A549 (cell line): ENCODE results near the gene BBLN. TPM values are rescaled to one million over a fixed set of nuclear protein-coding genes. Genes with fewer than 3 reads are reported as not detected.

Experiments
- ATAC-seq, 2 experiments: fragments of 200-7000 bp in 1 of 2; fragments of >200 bp in 1 of 2; cut with Nextera tagmentation in 1 of 2; cut with Tn5 transposase in 1 of 2; 3 replicates each; pipeline versions ENCODE4 v1.8.0 to v1.9.1; 2018 to 2020; ENCODE audit warnings: mild to moderate bottlenecking in 1 of 2, moderate library complexity in 1 of 2
- CTCF ChIA-PET: fragments of 300-600 bp; sonication (Branson Sonifier 250); formaldehyde crosslinking; extraction: SDS; loops from one replicate; lab custom pipeline; 2021; ENCODE audit warnings: antibody characterized with exemption, inconsistent platforms; lab: Yijun Ruan, JAX
- POLR2A ChIA-PET: fragments of 350-600 bp; formaldehyde crosslinking; extraction: SDS; loops from one replicate; lab custom pipeline; 2021; ENCODE audit warnings: antibody characterized with exemption, inconsistent platforms; lab: Yijun Ruan, JAX
- DNase-seq, 2 experiments: peaks; one replicate each; pipeline versions ENCODE4 v3.0.0 to v3.0.0-alpha.2; 2011 to 2016; ENCODE audit warnings: low read depth in 1 of 2, low spot score in 1 of 2
- FAIRE-seq: peaks from 2 replicates; lab custom pipeline; 2011; peaks lifted over from hg19 to GRCh38; lab: Jason Lieb, UNC
- H3K27ac ChIP-seq, 2 experiments: fragments of >200 bp; sonication (Bioruptor Twin); formaldehyde crosslinking; 3 replicates each; pipeline ENCODE4 v1.5.1; 2016 to 2017
- H3K4me1 ChIP-seq: fragments of >200 bp; sonication (Bioruptor Twin); formaldehyde crosslinking; 3 replicates; pipeline ENCODE4 v1.6.1; 2016
- H3K4me2 ChIP-seq: fragments of >200 bp; sonication (Bioruptor Twin); formaldehyde crosslinking; 3 replicates; pipeline ENCODE4 v1.6.1; 2016
- H3K4me3 ChIP-seq: fragments of >200 bp; sonication (Bioruptor Twin); formaldehyde crosslinking; 3 replicates; pipeline ENCODE4 v1.5.1; 2016
- H3K9me3 ChIP-seq: fragments of >200 bp; sonication (Bioruptor Twin); formaldehyde crosslinking; 3 replicates; pipeline ENCODE4 v1.6.1; 2016
- ATOH8 ChIP-seq: fragments of 250-450 bp; sonication (Bioruptor Pico); IDR thresholded peaks from 2 replicates; pipeline ENCODE4 v1.5.0; 2020; ENCODE audit warnings: low read depth, mild to moderate bottlenecking, moderate library complexity
- BHLHE40 ChIP-seq: IDR thresholded peaks from 2 replicates; pipeline ENCODE4 v1.6.1; 2012; ENCODE audit warnings: low read depth, low read length, inconsistent platforms
- CEBPB ChIP-seq, 2 experiments: fragments of >200 bp in 1 of 2; sonication (Bioruptor Twin) in 1 of 2; formaldehyde crosslinking in 1 of 2; IDR thresholded peaks; 2 replicates each; pipeline ENCODE4 v1.6.1; 2012 to 2016
- CHD2 ChIP-seq: fragments of 150-350 bp; IDR thresholded peaks from 2 replicates; pipeline ENCODE4 v1.6.1; 2014; ENCODE audit warnings: low read length; ENCODE audit not compliant: partially characterized antibody
- FOSL2 ChIP-seq, 2 experiments: fragments of 450-650 bp in 1 of 2; fragments of >200 bp in 1 of 2; sonication (Bioruptor Twin) in 1 of 2; formaldehyde crosslinking; IDR thresholded peaks; 2 replicates each; pipeline versions ENCODE4 v1.5.0 to v1.6.1; 2016 to 2020; ENCODE audit warnings: mild to moderate bottlenecking in 1 of 2, moderate library complexity in 1 of 2
- FOXS1 ChIP-seq: fragments of 250-450 bp; sonication (Bioruptor Pico); IDR thresholded peaks from 2 replicates; pipeline ENCODE4 v1.5.0; 2020; ENCODE audit warnings: mild to moderate bottlenecking, moderate library complexity
- HDAC2 ChIP-seq: fragments of 200-600 bp; sonication (generic); IDR thresholded peaks from 2 replicates; pipeline ENCODE4 v1.6.1; 2016
- HMGXB4 ChIP-seq: fragments of 250-450 bp; sonication (Bioruptor Pico); IDR thresholded peaks from 2 replicates; pipeline ENCODE4 v1.5.0; 2021; ENCODE audit warnings: mild to moderate bottlenecking, moderate library complexity, borderline replicate concordance
- HOXA7 ChIP-seq: fragments of 250-450 bp; sonication (Bioruptor Pico); IDR thresholded peaks from 2 replicates; pipeline ENCODE4 v1.5.0; 2020; ENCODE audit warnings: mild to moderate bottlenecking, moderate library complexity
- HOXB13 ChIP-seq: fragments of 250-450 bp; sonication (Bioruptor Pico); IDR thresholded peaks from 2 replicates; pipeline ENCODE4 v1.5.0; 2020; ENCODE audit warnings: low read depth, mild to moderate bottlenecking, moderate library complexity
- JUN ChIP-seq, 2 experiments: fragments of >200 bp; sonication (Bioruptor Twin); formaldehyde crosslinking; IDR thresholded peaks; 2 replicates in 1 of 2; 3 replicates in 1 of 2; pipeline ENCODE4 v1.6.1; 2016 to 2017
- JUNB ChIP-seq: fragments of >200 bp; sonication (Bioruptor Twin); formaldehyde crosslinking; IDR thresholded peaks from 2 replicates; pipeline ENCODE4 v1.6.1; 2016
- MAZ ChIP-seq: fragments of 150-350 bp; IDR thresholded peaks from 2 replicates; pipeline ENCODE4 v1.6.1; 2014; ENCODE audit warnings: antibody characterized with exemption, low read depth, low read length, borderline replicate concordance
- RARB ChIP-seq: fragments of 250-450 bp; sonication (Bioruptor Pico); IDR thresholded peaks from 2 replicates; pipeline ENCODE4 v1.8.0; 2021; ENCODE audit warnings: mild to moderate bottlenecking, moderate library complexity
- ZFP36 ChIP-seq: fragments of 450-650 bp; IDR thresholded peaks from 2 replicates; pipeline ENCODE4 v1.6.1; 2014; ENCODE audit warnings: borderline replicate concordance; ENCODE audit not compliant: partially characterized antibody
- ZNF302 ChIP-seq: fragments of 250-450 bp; sonication (Bioruptor Pico); IDR thresholded peaks from 2 replicates; pipeline ENCODE4 v1.9.0; 2021; ENCODE audit warnings: inconsistent platforms, mild to moderate bottlenecking, moderate library complexity
- ZSCAN20 ChIP-seq: fragments of 250-450 bp; sonication (Bioruptor Pico); IDR thresholded peaks from 2 replicates; pipeline ENCODE4 v1.8.0; 2022; ENCODE audit warnings: mild to moderate bottlenecking, moderate library complexity
- WGBS: methylation state at CpG from one replicate; pipeline ENCODE4 v1.1.6; 2017; ENCODE audit errors: missing lambda C conversion rate; 5-methylcytosine and 5-hydroxymethylcytosine counted together
- polyA plus RNA-seq, 4 experiments: library from polyadenylated mRNA; depleted of rRNA in 3 of 4; stranded (reverse); fragments of >200 nt; fragmentation: RNase III in 1 of 4; extraction: RNeasy Plus Mini Kit Qiagen cat#74134 plus additional on column Dnase treatment in 1 of 4; gene quantifications; 2 replicates in 3 of 4; 3 replicates in 1 of 4; pipeline ENCODE4 v1.2.3, GENCODE V29; 2011 to 2017
- TF ChIP-seq, protein P1 (sequence below): IDR thresholded peaks from 2 replicates; pipeline ENCODE4 v1.6.1; 2012; ENCODE audit warnings: low read depth, borderline replicate concordance
- TF ChIP-seq, protein P2 (sequence below): fragments of 150-350 bp; IDR thresholded peaks from 2 replicates; pipeline ENCODE4 v1.6.1; 2014; ENCODE audit warnings: low read depth, mild to moderate bottlenecking, low read length
- TF ChIP-seq, protein P3 (sequence below): fragments of >200 bp; sonication (Bioruptor Twin); formaldehyde crosslinking; IDR thresholded peaks from 3 replicates; pipeline ENCODE4 v1.5.1; 2016
- TF ChIP-seq, protein P4 (sequence below): IDR thresholded peaks from 2 replicates; pipeline ENCODE4 v1.6.1; 2012

BBLN gene
- polyA plus RNA-seq, 2 of the 4 experiments (the other 2 are of a cell fraction), result 23.8 to 28.1 TPM

- FAIRE-seq, result no peak
- no peak for DNase-seq
- POLR2A ChIA-PET, result no interaction called here
These were observed 6.1 kb downstream of the BBLN start for GRCh38 chr9:128166169-128166568.

GRCh38 chr9:128167209-128167608, 7.1 kb downstream of the BBLN start:
- H3K4me2 ChIP-seq, result no peak overlapping the region
- CTCF ChIA-PET, result interaction anchor here (5.5 kb wide), 1 partner anchor 15 kb away, joined by 41 read pairs; no protein-coding TSS in a partner anchor
- peak; percentile 52 for TF ChIP-seq ZFP36
- no peak for TF ChIP-seq ATOH8 (CRISPR knock-in tag)
- ATAC-seq, result no peak
- no peak overlapping the region for H3K4me3 ChIP-seq
- WGBS, result 89% methylated on average over 4 of the region's 4 CpGs
- no peak for FAIRE-seq
- no peaks in the 10 kb centered on the region for H3K4me1 ChIP-seq
- POLR2A ChIA-PET, result no interaction called here
- no peak for DNase-seq
- no peak overlapping the region for H3K27ac ChIP-seq
- H3K9me3 ChIP-seq, result no peaks in the 10 kb centered on the region

More at GRCh38 chr9:128166169-128166568, 6.1 kb downstream of the BBLN start:
- 100% methylated on average over 10 of the region's 18 CpGs for WGBS
- Histone ChIP-seq H3K9me3 (no peaks in the 10 kb centered on the region), H3K4me1 (no peaks in the 10 kb centered on the region), H3K27ac (no peak overlapping the region), H3K4me2 (no peak overlapping the region), H3K4me3 (no peak overlapping the region)
- CTCF ChIA-PET, result interaction anchor here (0.9 kb wide), 1 partner anchor 9 kb away, joined by 5 read pairs; no protein-coding TSS in a partner anchor
- TF ChIP-seq, protein P1, sequence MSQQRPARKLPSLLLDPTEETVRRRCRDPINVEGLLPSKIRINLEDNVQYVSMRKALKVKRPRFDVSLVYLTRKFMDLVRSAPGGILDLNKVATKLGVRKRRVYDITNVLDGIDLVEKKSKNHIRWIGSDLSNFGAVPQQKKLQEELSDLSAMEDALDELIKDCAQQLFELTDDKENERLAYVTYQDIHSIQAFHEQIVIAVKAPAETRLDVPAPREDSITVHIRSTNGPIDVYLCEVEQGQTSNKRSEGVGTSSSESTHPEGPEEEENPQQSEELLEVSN, result no peak
- TF ChIP-seq BHLHE40 (no peak), HOXB13 (no peak), HOXA7 (CRISPR knock-in tag) (no peak), ZNF302 (CRISPR knock-in tag) (no peak), JUNB (no peak)
- TF ChIP-seq, protein P2, sequence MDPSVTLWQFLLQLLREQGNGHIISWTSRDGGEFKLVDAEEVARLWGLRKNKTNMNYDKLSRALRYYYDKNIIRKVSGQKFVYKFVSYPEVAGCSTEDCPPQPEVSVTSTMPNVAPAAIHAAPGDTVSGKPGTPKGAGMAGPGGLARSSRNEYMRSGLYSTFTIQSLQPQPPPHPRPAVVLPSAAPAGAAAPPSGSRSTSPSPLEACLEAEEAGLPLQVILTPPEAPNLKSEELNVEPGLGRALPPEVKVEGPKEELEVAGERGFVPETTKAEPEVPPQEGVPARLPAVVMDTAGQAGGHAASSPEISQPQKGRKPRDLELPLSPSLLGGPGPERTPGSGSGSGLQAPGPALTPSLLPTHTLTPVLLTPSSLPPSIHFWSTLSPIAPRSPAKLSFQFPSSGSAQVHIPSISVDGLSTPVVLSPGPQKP, result no peak
- ATAC-seq, result no peak

GRCh38 chr9:128168731-128169308, 8.8 kb downstream of the BBLN start:
- Histone ChIP-seq H3K4me1 (no peaks in the 10 kb centered on the region), H3K27ac (no peak overlapping the region), H3K4me2 (no peak overlapping the region), H3K4me3 (no peak overlapping the region), H3K9me3 (no peaks in the 10 kb centered on the region)
- FAIRE-seq, result no peak
- CTCF ChIA-PET, result interaction anchor here (0.6 to 5.5 kb wide), 5 partner anchors 13 to 127 kb away, joined by 3 to 41 read pairs (median 4); no protein-coding TSS in a partner anchor
- POLR2A ChIA-PET, result interaction anchor here (0.6 kb wide), 1 partner anchor 15 kb away, joined by 3 read pairs; no protein-coding TSS in a partner anchor
- TF ChIP-seq FOSL2 (IDR thresholded peaks at IDR 0.05), result no peak
- TF ChIP-seq FOSL2 (CRISPR knock-in tag; IDR thresholded peaks at IDR 0.05), result no peak
- TF ChIP-seq CEBPB (IDR thresholded peaks at IDR 0.05), result no peak
- TF ChIP-seq CHD2, result no peak
- TF ChIP-seq JUN (IDR thresholded peaks at IDR 0.05), result no peak
- TF ChIP-seq, protein P3, sequence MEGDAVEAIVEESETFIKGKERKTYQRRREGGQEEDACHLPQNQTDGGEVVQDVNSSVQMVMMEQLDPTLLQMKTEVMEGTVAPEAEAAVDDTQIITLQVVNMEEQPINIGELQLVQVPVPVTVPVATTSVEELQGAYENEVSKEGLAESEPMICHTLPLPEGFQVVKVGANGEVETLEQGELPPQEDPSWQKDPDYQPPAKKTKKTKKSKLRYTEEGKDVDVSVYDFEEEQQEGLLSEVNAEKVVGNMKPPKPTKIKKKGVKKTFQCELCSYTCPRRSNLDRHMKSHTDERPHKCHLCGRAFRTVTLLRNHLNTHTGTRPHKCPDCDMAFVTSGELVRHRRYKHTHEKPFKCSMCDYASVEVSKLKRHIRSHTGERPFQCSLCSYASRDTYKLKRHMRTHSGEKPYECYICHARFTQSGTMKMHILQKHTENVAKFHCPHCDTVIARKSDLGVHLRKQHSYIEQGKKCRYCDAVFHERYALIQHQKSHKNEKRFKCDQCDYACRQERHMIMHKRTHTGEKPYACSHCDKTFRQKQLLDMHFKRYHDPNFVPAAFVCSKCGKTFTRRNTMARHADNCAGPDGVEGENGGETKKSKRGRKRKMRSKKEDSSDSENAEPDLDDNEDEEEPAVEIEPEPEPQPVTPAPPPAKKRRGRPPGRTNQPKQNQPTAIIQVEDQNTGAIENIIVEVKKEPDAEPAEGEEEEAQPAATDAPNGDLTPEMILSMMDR, result no peak
- TF ChIP-seq HMGXB4 (CRISPR knock-in tag), result no peak
- TF ChIP-seq, protein P1, result no peak
- TF ChIP-seq RARB (CRISPR knock-in tag), result no peak
- no peak for TF ChIP-seq FOXS1 (CRISPR knock-in tag)
- no peak for TF ChIP-seq MAZ
- TF ChIP-seq, protein P4, sequence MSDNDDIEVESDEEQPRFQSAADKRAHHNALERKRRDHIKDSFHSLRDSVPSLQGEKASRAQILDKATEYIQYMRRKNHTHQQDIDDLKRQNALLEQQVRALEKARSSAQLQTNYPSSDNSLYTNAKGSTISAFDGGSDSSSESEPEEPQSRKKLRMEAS, result no peak
- no peak for TF ChIP-seq HDAC2
- no peak for TF ChIP-seq ZSCAN20
- TF ChIP-seq, all 56 proteins: peak for 0
- DNase-seq, result no peak
- 82% methylated on average over 8 of the region's 8 CpGs for WGBS
- ATAC-seq, result no peak
